ENCODE data around the gene METTL26. TPM values are rescaled to one million over a fixed set of nuclear protein-coding genes. Genes with fewer than 3 reads are reported as not detected.
"Not testable (repeated sequence)": the region's sequence is repeated elsewhere in the genome, so short reads cannot be mapped to it uniquely, and the experiment has no call there.

Gene METTL26
- total RNA-seq, 1 donor, result 76.0 TPM

- Histone ChIP-seq H3K27me3 (ENCODE audit: insufficient read depth, low read length) (no peaks in the 10 kb centered on the region), H3K36me3 (ENCODE audit: insufficient read depth, low read length) (peaks cover 4% of the 10 kb centered on the region), H3K4me2 (ENCODE audit: insufficient read depth, low read length) (no peak overlapping the region), H3K9me3 (ENCODE audit: low read depth, low read length) (no peaks in the 10 kb centered on the region), H4K20me1 (ENCODE audit: insufficient read depth, low read length) (peaks cover 42% of the 10 kb centered on the region), H3K79me2 (ENCODE audit: insufficient read depth, low read length) (peaks cover 57% of the 10 kb centered on the region), H3K4me1 (ENCODE audit: insufficient read depth, low read length) (no peaks in the 10 kb centered on the region), H3K27ac (ENCODE audit: low read depth, low read length) (no peak overlapping the region), H2AFZ (ENCODE audit: low read length) (no peak overlapping the region), H3K4me3 (ENCODE audit: insufficient read depth, low read length) (no peak overlapping the region)
- peak; percentile 35 for TF ChIP-seq CTCF (IDR thresholded peaks at IDR 0.05; ENCODE audit: extremely low read depth, low read depth, low read length)
- DNase-seq (ENCODE audit: insufficient read length, low spot score, missing footprints), result peak; percentile 91
Observed at GRCh38 chr16:600781-601180, 35.3 kb downstream of the METTL26 start.

GRCh38 chr16:598823-599739 lies 37.0 kb downstream of the METTL26 start:
- Histone ChIP-seq H3K4me2 (ENCODE audit: insufficient read depth, low read length) (no peak overlapping the region), H3K27me3 (ENCODE audit: insufficient read depth, low read length) (no peaks in the 10 kb centered on the region), H2AFZ (ENCODE audit: low read length) (no peak overlapping the region), H3K4me1 (ENCODE audit: insufficient read depth, low read length) (no peaks in the 10 kb centered on the region), H4K20me1 (ENCODE audit: insufficient read depth, low read length) (peaks cover 37% of the 10 kb centered on the region), H3K4me3 (ENCODE audit: insufficient read depth, low read length) (no peak overlapping the region), H3K36me3 (ENCODE audit: insufficient read depth, low read length) (peaks cover 4% of the 10 kb centered on the region), H3K79me2 (ENCODE audit: insufficient read depth, low read length) (peaks cover 53% of the 10 kb centered on the region), H3K9me3 (ENCODE audit: low read depth, low read length) (no peaks in the 10 kb centered on the region), H3K27ac (ENCODE audit: low read depth, low read length) (no peak overlapping the region)
- TF ChIP-seq CTCF (IDR thresholded peaks at IDR 0.05; ENCODE audit: extremely low read depth, low read depth, low read length), result no peak
- DNase-seq (ENCODE audit: insufficient read length, low spot score, missing footprints), result peak; percentile 50

GRCh38 chr16:597655-598054 lies 38.5 kb downstream of the METTL26 start:
- not testable (repeated sequence) for H3K36me3 ChIP-seq (ENCODE audit: insufficient read depth, low read length); H3K4me1 ChIP-seq (ENCODE audit: insufficient read depth, low read length); H2AFZ ChIP-seq (ENCODE audit: low read length); H3K9me3 ChIP-seq (ENCODE audit: low read depth, low read length); H3K4me2 ChIP-seq (ENCODE audit: insufficient read depth, low read length); H3K27ac ChIP-seq (ENCODE audit: low read depth, low read length); DNase-seq (ENCODE audit: insufficient read length, low spot score, missing footprints); H3K27me3 ChIP-seq (ENCODE audit: insufficient read depth, low read length); H3K4me3 ChIP-seq (ENCODE audit: insufficient read depth, low read length)
- peaks cover 60% of the 10 kb centered on the region for H3K79me2 ChIP-seq (ENCODE audit: insufficient read depth, low read length)
- peaks cover 40% of the 10 kb centered on the region for H4K20me1 ChIP-seq (ENCODE audit: insufficient read depth, low read length)

- Histone ChIP-seq H3K9me3 (ENCODE audit: low read depth, low read length) (no peaks in the 10 kb centered on the region), H3K27ac (ENCODE audit: low read depth, low read length) (no peak overlapping the region), H3K27me3 (ENCODE audit: insufficient read depth, low read length) (no peaks in the 10 kb centered on the region), H3K4me1 (ENCODE audit: insufficient read depth, low read length) (no peaks in the 10 kb centered on the region), H3K4me2 (ENCODE audit: insufficient read depth, low read length) (no peak overlapping the region), H4K20me1 (ENCODE audit: insufficient read depth, low read length) (peaks cover 48% of the 10 kb centered on the region), H3K36me3 (ENCODE audit: insufficient read depth, low read length) (peaks cover 4% of the 10 kb centered on the region), H3K79me2 (ENCODE audit: insufficient read depth, low read length) (peaks cover 68% of the 10 kb centered on the region), H3K4me3 (ENCODE audit: insufficient read depth, low read length) (no peak overlapping the region), H2AFZ (ENCODE audit: low read length) (no peak overlapping the region)
- no peak for TF ChIP-seq CTCF (IDR thresholded peaks at IDR 0.05; ENCODE audit: extremely low read depth, low read depth, low read length)
- DNase-seq (ENCODE audit: insufficient read length, low spot score, missing footprints), result peak; percentile 23
Observed at GRCh38 chr16:596736-597060, 39.4 kb downstream of the METTL26 start.

All from osteoblast (primary cell).